ENCODE measurements around the gene BMP6. TPM values are rescaled to one million over a fixed set of nuclear protein-coding genes. Genes with fewer than 3 reads are reported as not detected.

Gene BMP6
- 1 to 10 TPM; 1.8 to 7.4 (median 3.8) TPM for total RNA-seq

- Histone ChIP-seq H3K4me1 (peaks cover 45% of the 10 kb centered on the region), H3K36me3 (no peaks in the 10 kb centered on the region), H3K27ac (no peak within 1 kb of the TSS), H3K4me3 (peak within 1 kb of the TSS; percentile 58), H3K27me3 (peaks cover 72% of the 10 kb centered on the region), H3K9me3 (no peaks in the 10 kb centered on the region)
- peak; percentile 86 to 93 for DNase-seq (ENCODE audit: low spot score in 2 of 2)
- WGBS, result 0% methylated on average over 5 of the region's 69 CpGs
- TF ChIP-seq POLR2AphosphoS5 (IDR thresholded peaks at IDR 0.05) (no peak), POLR2A (IDR thresholded peaks at IDR 0.05) (no peak), CTCF (IDR thresholded peaks at IDR 0.05) (no peak), EP300 (IDR thresholded peaks at IDR 0.05) (no peak)
These were observed at the start of gene BMP6 for GRCh38 chr6:7725849-7726415. TSS of gene BMP6 (plus strand) at chr6:7726099. CDS start at chr6:7726956, 857 bp downstream.

- TF ChIP-seq CTCF (IDR thresholded peaks at IDR 0.05) (no peak), POLR2AphosphoS5 (IDR thresholded peaks at IDR 0.05) (no peak)
- H3K36me3 ChIP-seq, result no peaks in the 10 kb centered on the region
- no peaks in the 10 kb centered on the region for H3K9me3 ChIP-seq
- WGBS, result 91% methylated on average over 5 of the region's 5 CpGs
- no peak overlapping the region for H3K27ac ChIP-seq
- H3K27me3 ChIP-seq, result no peaks in the 10 kb centered on the region
- no peak overlapping the region for H3K4me3 ChIP-seq
- no peak for DNase-seq (ENCODE audit: low spot score in 2 of 2)
- H3K4me1 ChIP-seq, result peaks cover 22% of the 10 kb centered on the region
These were observed 48.7 kb upstream of the BMP6 start for GRCh38 chr6:7677229-7677628.

- Histone ChIP-seq H3K36me3 (no peaks in the 10 kb centered on the region), H3K27me3 (no peaks in the 10 kb centered on the region), H3K27ac (no peak overlapping the region), H3K4me3 (no peak overlapping the region), H3K9me3 (no peaks in the 10 kb centered on the region), H3K4me1 (no peaks in the 10 kb centered on the region)
- 77% methylated on average over 12 of the region's 12 CpGs for WGBS
- no peak for DNase-seq (ENCODE audit: low spot score in 2 of 2)
- TF ChIP-seq EP300 (IDR thresholded peaks at IDR 0.05) (no peak), POLR2AphosphoS5 (IDR thresholded peaks at IDR 0.05) (no peak), POLR2A (IDR thresholded peaks at IDR 0.05) (no peak), CTCF (IDR thresholded peaks at IDR 0.05) (no peak)
These were observed 45.4 kb upstream of the BMP6 start for GRCh38 chr6:7680393-7681075.

- no peaks in the 10 kb centered on the region for H3K4me1 ChIP-seq
- no peaks in the 10 kb centered on the region for H3K9me3 ChIP-seq
- H3K36me3 ChIP-seq, result no peaks in the 10 kb centered on the region
- WGBS, result 78% methylated on average over 4 of the region's 4 CpGs
- no peak for DNase-seq (ENCODE audit: low spot score in 2 of 2)
- H3K27ac ChIP-seq, result no peak overlapping the region
- TF ChIP-seq POLR2AphosphoS5 (IDR thresholded peaks at IDR 0.05), result no peak
- no peak for TF ChIP-seq EP300 (IDR thresholded peaks at IDR 0.05)
- TF ChIP-seq POLR2A (IDR thresholded peaks at IDR 0.05), result no peak
- TF ChIP-seq CTCF (IDR thresholded peaks at IDR 0.05), result no peak
- H3K27me3 ChIP-seq, result no peaks in the 10 kb centered on the region
- no peak overlapping the region for H3K4me3 ChIP-seq
These were observed 44.5 kb upstream of the BMP6 start for GRCh38 chr6:7681449-7681848.

- H3K36me3 ChIP-seq, result no peaks in the 10 kb centered on the region
- no peaks in the 10 kb centered on the region for H3K27me3 ChIP-seq
- WGBS, result 81% methylated on average over 1 of the region's 1 CpG
- H3K4me3 ChIP-seq, result no peak overlapping the region
- no peaks in the 10 kb centered on the region for H3K9me3 ChIP-seq
- no peak for DNase-seq (ENCODE audit: low spot score in 2 of 2)
- no peak overlapping the region for H3K27ac ChIP-seq
- H3K4me1 ChIP-seq, result no peaks in the 10 kb centered on the region
- TF ChIP-seq EP300 (IDR thresholded peaks at IDR 0.05) (no peak), POLR2AphosphoS5 (IDR thresholded peaks at IDR 0.05) (no peak), POLR2A (IDR thresholded peaks at IDR 0.05) (no peak), CTCF (IDR thresholded peaks at IDR 0.05) (no peak)
These were observed 41.8 kb upstream of the BMP6 start for GRCh38 chr6:7684076-7684475.
